T follicular helper cell (primary cell): ENCODE data around the gene ADCYAP1.
"Not testable (repeated sequence)": the region's sequence is repeated elsewhere in the genome, so short reads cannot be mapped to it uniquely, and the experiment has no call there.

Experiments used
- DNase-seq: peaks from one replicate; pipeline ENCODE4 v3.0.0-alpha.2; 2020; ENCODE audit warnings: low read depth
- total RNA-seq, 2 experiments: gene quantifications; one replicate each; lab custom pipeline; 2026; lab: John Stamatoyannopoulos, UW

ADCYAP1 gene
- 0 to 0.04 reads per million in 2 experiments for total RNA-seq

GRCh38 chr18:904218-905090 is at the start of gene ADCYAP1:
TSS of gene ADCYAP1 (plus strand) at chr18:904871. CDS start at chr18:905387, 516 bp downstream.
- no peak for DNase-seq

DNA sequence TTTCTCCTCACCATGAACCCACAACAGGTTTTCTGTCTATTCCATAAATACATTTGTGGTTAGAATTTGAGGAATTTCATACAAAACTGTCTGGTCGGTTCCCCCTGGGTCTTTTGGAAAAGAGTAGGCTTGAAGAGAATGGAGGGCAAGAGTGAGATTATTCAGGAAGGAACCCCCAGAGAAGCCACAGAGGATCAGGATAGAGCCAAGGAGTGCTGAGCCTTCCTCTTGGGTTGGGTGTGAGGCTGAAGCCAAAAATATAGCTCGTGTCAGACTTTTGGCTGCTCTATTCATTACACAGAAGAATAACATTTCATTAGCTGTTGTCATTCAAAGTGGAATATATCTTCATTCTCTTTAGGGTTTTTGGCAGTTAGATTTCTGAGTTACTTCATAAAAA is 46.7 kb upstream of the ADCYAP1 start:
- DNase-seq: no peak

GRCh38 chr18:864872-865273 is 39.8 kb upstream of the ADCYAP1 start:
- DNase-seq: peak; percentile 33

DNA sequence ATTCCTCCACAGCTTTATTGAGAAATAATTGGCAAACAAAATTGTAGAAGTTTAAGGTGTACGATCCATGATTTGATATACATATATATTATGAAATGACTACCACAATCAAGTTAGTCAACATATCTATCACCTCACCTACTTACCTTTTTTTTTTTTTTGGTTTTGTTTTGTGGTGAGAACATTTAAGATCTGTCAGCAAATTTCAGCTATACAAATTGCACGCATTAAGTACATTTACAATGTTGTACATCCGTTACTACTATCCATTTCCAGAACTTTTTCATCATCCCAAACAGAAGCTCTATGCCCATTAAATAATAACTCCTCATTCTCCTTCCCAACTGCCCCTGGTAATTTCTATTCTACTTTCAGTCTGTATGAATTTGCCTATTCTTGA is 37.4 kb upstream of the ADCYAP1 start:
- DNase-seq: no peak

GRCh38 chr18:873426-873825 is 31.2 kb upstream of the ADCYAP1 start:
- DNase-seq: not testable (repeated sequence)

- DNase-seq: no peak
These were observed 28.8 kb upstream of the ADCYAP1 start for GRCh38 chr18:875912-876311.

- DNase-seq: no peak
These were observed 27.4 kb upstream of the ADCYAP1 start for GRCh38 chr18:877238-877637.

GRCh38 chr18:886076-886475 is 18.6 kb upstream of the ADCYAP1 start:
- no peak for DNase-seq

DNA sequence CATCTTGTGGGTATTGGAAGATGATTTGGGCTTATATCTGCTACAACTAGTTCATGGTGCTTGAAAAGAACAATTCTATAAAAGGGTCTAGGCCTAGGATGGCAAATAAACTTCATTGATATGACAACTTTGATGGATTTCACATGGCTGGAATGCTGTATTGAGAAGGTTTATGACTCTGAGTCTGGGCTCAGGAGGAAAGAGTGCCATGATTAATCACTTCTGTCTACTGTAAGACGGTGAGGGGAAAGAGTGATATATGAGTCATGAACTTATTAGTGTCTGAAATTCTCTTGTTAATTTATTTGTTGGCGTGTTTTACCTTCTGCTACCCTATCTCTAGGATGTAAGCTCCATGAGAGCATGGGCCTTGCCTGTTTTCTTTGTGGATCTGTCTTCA is 17.0 kb upstream of the ADCYAP1 start:
- no peak for DNase-seq

DNA sequence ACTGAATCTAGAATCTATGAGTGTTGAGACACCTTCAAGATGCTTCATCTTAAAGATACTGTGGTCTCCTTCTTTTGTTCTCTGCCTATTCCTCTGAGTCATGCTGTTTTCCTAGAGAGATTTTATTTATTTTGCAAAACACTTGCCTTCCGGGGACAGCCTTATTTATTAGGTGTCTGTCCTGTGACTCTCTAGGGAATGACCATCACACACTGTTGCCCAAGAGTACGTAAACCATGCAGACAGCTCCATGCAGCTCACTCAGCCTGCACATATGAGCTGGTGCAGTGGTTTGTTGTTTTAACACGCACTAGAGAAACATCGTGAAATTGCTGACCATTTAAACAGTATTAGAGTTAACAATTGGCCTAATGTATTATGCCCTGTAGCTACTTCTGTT is 12.4 kb upstream of the ADCYAP1 start:
- DNase-seq: no peak

DNA sequence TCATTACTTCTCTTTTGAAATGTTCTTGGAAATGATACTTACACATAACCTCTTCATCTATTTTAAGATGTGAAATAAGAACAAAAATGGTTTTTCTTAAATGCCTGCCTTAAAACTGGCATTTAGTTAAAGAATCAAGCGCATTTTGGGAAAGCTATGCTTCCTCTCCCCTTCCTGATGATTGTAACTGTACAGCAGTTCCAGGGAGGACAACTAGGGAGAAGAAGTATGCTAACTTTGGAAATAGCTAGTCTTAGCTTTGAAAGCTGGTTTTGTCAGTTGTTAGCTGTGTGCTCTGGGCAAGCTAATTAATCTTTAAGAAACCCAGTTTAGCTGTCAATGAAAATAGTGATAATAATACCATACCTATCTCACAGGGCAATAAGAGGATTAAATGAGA is 8.4 kb upstream of the ADCYAP1 start:
- DNase-seq: no peak

GRCh38 chr18:901761-902160 is 2.9 kb upstream of the ADCYAP1 start:
- no peak for DNase-seq

GRCh38 chr18:902229-902628 is 2.4 kb upstream of the ADCYAP1 start:
- no peak for DNase-seq

DNA sequence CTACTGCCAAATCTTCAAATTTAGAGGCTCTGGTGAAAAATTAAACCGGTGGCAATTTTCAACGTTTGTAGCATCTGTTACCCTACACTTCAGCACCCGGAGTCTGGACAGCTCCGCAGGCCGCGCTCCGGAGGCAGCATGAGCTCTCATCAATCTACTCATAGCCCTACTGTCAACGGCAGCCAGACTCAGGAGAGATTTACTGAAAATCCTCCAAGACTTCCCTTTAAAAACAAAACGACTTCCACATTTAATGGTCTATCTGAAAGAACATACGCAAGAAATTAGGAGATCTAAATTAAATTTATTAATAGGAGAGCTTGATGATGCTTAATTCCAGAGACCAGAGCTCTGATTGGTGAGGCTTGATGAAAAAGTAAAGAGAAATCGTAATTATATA is 970 bp upstream of the ADCYAP1 start:
- DNase-seq: no peak

DNA sequence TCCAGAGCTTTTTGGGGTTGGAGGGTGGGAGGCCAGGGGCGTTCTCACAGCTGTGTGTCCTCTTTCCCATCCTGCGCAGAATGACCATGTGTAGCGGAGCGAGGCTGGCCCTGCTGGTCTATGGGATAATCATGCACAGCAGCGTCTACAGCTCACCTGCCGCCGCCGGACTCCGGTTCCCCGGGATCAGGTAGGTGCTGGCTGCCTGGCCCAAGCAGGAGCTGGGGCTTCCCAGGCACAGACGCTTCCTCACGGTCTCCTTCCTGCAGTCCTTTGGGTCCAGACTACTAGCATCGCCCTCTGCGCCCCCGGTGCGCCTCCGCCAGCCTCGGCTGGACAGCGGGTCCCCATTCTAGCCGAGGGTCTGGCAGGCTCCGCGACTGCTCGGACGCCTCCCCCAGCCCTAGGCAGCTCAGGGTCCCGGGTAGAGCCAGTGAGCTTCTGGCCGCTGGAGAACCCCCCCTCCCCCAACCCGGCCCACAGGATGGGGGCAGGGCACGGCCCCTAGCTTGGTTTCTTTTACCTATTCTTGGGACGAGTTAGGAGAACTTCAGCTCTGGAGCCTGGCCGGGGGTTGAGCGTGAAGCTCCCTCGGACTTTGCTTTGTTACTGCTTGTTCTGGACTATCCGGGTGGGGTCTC is 756 bp downstream of the ADCYAP1 start:
- DNase-seq: no peak

- no peak for DNase-seq
These were observed 1.3 kb downstream of the ADCYAP1 start for GRCh38 chr18:905948-906415.

GRCh38 chr18:906416-907114 is 1.9 kb downstream of the ADCYAP1 start:
- no peak for DNase-seq

DNA sequence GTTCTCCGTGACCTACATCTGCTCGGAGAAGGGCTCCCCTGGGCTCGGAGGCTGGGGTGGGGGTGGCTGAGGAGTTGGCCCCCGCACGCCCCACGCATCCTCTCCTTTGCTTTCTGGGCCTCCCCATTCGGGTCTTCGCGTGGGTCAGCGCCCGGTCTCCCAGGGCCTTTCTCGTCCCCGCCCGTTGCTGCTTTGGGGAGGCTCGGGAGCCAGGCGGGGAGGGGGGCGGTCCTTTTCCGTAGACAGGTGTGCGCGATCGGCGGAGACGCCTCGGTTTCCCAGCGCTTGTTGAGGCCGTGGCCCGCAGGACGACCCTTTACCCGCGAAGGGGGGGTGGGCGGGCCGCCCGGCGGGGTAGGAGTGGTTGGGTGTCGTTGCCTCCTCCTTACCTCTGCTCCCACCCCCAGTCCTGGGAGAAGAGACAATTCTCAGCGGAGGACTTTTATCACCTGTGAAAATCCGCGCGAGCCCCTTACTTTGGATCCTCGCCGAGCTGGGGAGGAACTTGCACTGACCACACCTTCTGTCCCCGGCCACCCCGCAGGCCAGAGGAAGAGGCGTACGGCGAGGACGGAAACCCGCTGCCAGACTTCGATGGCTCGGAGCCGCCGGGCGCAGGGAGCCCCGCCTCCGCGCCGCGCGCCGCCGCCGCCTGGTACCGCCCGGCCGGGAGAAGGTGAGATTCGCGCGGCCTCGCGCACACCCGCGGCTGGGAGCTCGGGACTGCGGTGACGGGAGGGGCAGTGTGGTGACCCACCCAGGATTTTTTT is 2.6 kb downstream of the ADCYAP1 start:
- no peak for DNase-seq

DNA sequence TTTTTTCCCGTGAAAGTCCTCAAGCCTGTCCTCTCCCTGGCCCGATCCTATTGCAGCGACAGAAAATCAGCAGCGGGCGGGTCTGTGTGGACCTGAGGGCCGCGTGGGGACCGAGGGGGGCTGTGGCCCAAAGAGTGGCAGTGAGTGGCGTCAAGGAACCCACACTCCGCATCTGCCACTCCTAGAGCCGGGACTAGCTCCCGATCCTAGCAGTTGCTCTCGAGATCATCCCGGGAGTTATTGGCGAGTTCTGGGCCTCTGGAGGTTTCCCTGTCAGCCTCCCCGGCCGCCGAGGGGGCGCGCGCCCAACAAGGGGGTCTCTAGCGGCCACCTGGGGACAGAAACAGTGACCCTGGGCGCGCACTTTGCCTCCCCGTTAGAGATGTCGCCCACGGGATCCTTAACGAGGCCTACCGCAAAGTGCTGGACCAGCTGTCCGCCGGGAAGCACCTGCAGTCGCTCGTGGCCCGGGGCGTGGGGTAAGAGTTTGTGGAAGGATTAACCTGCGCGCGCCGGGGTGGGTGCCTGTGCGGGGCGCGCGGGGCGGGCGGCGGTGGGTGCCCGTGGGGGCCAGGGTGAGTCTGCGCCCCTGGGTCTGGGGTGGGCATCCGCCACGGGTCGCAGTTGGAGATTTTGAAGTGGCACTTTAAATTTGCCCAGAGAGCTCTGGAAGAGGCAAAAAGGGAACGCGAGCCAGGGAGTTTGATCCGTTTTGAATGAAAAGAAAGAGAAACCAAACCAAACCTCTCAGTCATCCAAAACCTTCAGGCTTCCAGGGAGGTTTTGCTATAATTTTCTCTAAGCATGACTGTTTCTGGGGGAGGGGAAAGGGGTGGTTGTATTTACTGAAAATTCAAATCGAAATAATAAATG is 3.5 kb downstream of the ADCYAP1 start:
- DNase-seq: no peak

GRCh38 chr18:908758-909724 is 4.4 kb downstream of the ADCYAP1 start:
- no peak for DNase-seq
